WTC11 (cell line): ENCODE results near the gene ACTL7A.

Source experiments
- ATF3 ChIP-seq: sonication (generic); formaldehyde crosslinking; conservative IDR thresholded peaks from 2 replicates; pipeline ENCODE4 v1.8.1; 2022; ENCODE audit warnings: mild to moderate bottlenecking, missing genetic modification reagents
- CTCF ChIP-seq: fragments of 200-600 bp; IDR thresholded peaks from 2 replicates; pipeline ENCODE4 v1.8.0; 2022; ENCODE audit warnings: antibody characterized with exemption
- ETV6 ChIP-seq: sonication (generic); formaldehyde crosslinking; IDR thresholded peaks from 2 replicates; pipeline ENCODE4 v1.8.1; 2022; ENCODE audit warnings: mild to moderate bottlenecking, missing genetic modification reagents
- NR2C2 ChIP-seq: sonication (generic); formaldehyde crosslinking; IDR thresholded peaks from 2 replicates; pipeline ENCODE4 v1.8.0; 2022; ENCODE audit warnings: mild to moderate bottlenecking, missing genetic modification reagents
- RORB ChIP-seq: fragments of 250-450 bp; sonication (Bioruptor Pico); IDR thresholded peaks from 2 replicates; pipeline ENCODE4 v1.9.0; 2021; ENCODE audit warnings: mild to moderate bottlenecking
- STAT6 ChIP-seq: sonication (generic); formaldehyde crosslinking; conservative IDR thresholded peaks from 2 replicates; pipeline ENCODE4 v1.8.1; 2023; ENCODE audit warnings: mild to moderate bottlenecking, low read depth, missing genetic modification reagents, moderate library complexity

- no peak for TF ChIP-seq CTCF
- no peak for TF ChIP-seq ATF3
- TF ChIP-seq ETV6 (CRISPR knock-in tag): no peak
- TF ChIP-seq NR2C2 (CRISPR knock-in tag): no peak
- no peak for TF ChIP-seq RORB
- no peak for TF ChIP-seq STAT6 (CRISPR knock-in tag)
These were observed 14.4 kb downstream of the ACTL7A start for GRCh38 chr9:108876425-108876824.
